HepG2 (cell line): Measurements from ENCODE around the gene GADD45A. TPM values are rescaled to one million over a fixed set of nuclear protein-coding genes. Genes with fewer than 3 reads are reported as not detected.

Experiments used
- BHLHE40 ChIP-seq: IDR thresholded peaks from 2 replicates; pipeline ENCODE4 v1.6.1; 2011; ENCODE audit warnings: low read length, improper control_type of control experiment
- FOXK2 ChIP-seq: fragments of 450-650 bp; IDR thresholded peaks from 2 replicates; pipeline ENCODE4 v1.6.1; 2016
- HNF4G ChIP-seq, 2 experiments: sonication (generic) in 1 of 2; formaldehyde crosslinking in 1 of 2; IDR thresholded peaks; 2 replicates each; pipeline versions ENCODE4 v1.4.0 to v1.6.1; 2011 to 2020; ENCODE audit warnings: borderline replicate concordance in 2 of 2, low read depth in 2 of 2, mild to moderate bottlenecking in 2 of 2, low read length in 1 of 2, missing genetic modification reagents in 1 of 2, moderate library complexity in 1 of 2
- IKZF4 ChIP-seq: sonication (generic); formaldehyde crosslinking; IDR thresholded peaks from 2 replicates; pipeline ENCODE4 v1.5.1; 2020; ENCODE audit warnings: borderline replicate concordance, mild to moderate bottlenecking, low read depth, missing genetic modification reagents; ENCODE audit errors: not compliant biosample characterization
- RAD51 ChIP-seq: fragments of 450-650 bp; IDR thresholded peaks from 2 replicates; pipeline ENCODE4 v1.6.1; 2016; ENCODE audit warnings: borderline replicate concordance
- SSRP1 ChIP-seq: IDR thresholded peaks from 2 replicates; pipeline ENCODE4 v1.6.1; 2016; ENCODE audit warnings: control low read depth
- TP53 ChIP-seq: sonication (generic); formaldehyde crosslinking; conservative IDR thresholded peaks from 2 replicates; pipeline ENCODE4 v1.4.0; 2020; ENCODE audit warnings: missing genetic modification reagents
- ZBTB3 ChIP-seq: sonication (generic); formaldehyde crosslinking; IDR thresholded peaks from 2 replicates; pipeline ENCODE4 v1.4.0; 2020; ENCODE audit warnings: low read depth, mild to moderate bottlenecking, moderate library complexity, missing genetic modification reagents, borderline replicate concordance
- ZNF589 ChIP-seq: sonication (generic); formaldehyde crosslinking; conservative IDR thresholded peaks from 2 replicates; pipeline ENCODE4 v1.8.0; 2022; ENCODE audit warnings: mild to moderate bottlenecking, moderate library complexity, missing genetic modification reagents
- ZNF775 ChIP-seq: sonication (generic); formaldehyde crosslinking; IDR thresholded peaks from 2 replicates; pipeline ENCODE4 v1.4.0; 2020; ENCODE audit warnings: missing genetic modification reagents, mild to moderate bottlenecking, moderate library complexity, borderline replicate concordance
- polyA plus RNA-seq, 8 experiments: library from polyadenylated mRNA; depleted of rRNA in 3 of 8; stranded (reverse) in 7 of 8; unstranded in 1 of 8; fragments of >200 nt; fragmentation: Illumina TruSeq in 4 of 8; extraction: Trizol in 4 of 8; gene quantifications; 2 replicates each; pipeline versions ENCODE4 v1.2.1 to v1.2.3, GENCODE V29; 2011 to 2016; ENCODE audit warnings: low read depth in 4 of 8, missing spikeins in 1 of 8, mixed read lengths in 1 of 8; ENCODE audit not compliant: insufficient read depth in 1 of 8
- total RNA-seq, 5 experiments: library from RNA; depleted of rRNA; stranded (reverse); fragments of >200 nt; fragmentation: Illumina TruSeq; extraction: Trizol; gene quantifications; 2 replicates each; pipeline ENCODE4 v1.2.3, GENCODE V29; 2016; ENCODE audit warnings: low read depth in 1 of 5
- TF ChIP-seq, protein P1 (sequence below): sonication (generic); formaldehyde crosslinking; IDR thresholded peaks from 2 replicates; pipeline ENCODE4 v1.5.1; 2020; ENCODE audit warnings: missing genetic modification reagents, mild to moderate bottlenecking, borderline replicate concordance
- TF ChIP-seq, protein P2 (sequence below): sonication (generic); formaldehyde crosslinking; IDR thresholded peaks from 2 replicates; pipeline ENCODE4 v1.5.1; 2020; ENCODE audit warnings: mild to moderate bottlenecking, missing genetic modification reagents, moderate library complexity
- TF ChIP-seq, protein P3 (sequence below): sonication (generic); formaldehyde crosslinking; conservative IDR thresholded peaks from 2 replicates; pipeline ENCODE4 v1.8.0; 2022; ENCODE audit warnings: low read depth, missing genetic modification reagents
- TF ChIP-seq, protein P4 (sequence below): IDR thresholded peaks from 2 replicates; pipeline ENCODE4 v1.6.1; 2016; ENCODE audit warnings: missing compliant biosample characterization, missing genetic modification reagents, borderline replicate concordance

Gene GADD45A
- total and polyA plus RNA-seq, 2 of the 13 experiments (the other 11 are each of a cell fraction or from before 2014, with no cell fraction given): 33.2 to 46.2 TPM

DNA sequence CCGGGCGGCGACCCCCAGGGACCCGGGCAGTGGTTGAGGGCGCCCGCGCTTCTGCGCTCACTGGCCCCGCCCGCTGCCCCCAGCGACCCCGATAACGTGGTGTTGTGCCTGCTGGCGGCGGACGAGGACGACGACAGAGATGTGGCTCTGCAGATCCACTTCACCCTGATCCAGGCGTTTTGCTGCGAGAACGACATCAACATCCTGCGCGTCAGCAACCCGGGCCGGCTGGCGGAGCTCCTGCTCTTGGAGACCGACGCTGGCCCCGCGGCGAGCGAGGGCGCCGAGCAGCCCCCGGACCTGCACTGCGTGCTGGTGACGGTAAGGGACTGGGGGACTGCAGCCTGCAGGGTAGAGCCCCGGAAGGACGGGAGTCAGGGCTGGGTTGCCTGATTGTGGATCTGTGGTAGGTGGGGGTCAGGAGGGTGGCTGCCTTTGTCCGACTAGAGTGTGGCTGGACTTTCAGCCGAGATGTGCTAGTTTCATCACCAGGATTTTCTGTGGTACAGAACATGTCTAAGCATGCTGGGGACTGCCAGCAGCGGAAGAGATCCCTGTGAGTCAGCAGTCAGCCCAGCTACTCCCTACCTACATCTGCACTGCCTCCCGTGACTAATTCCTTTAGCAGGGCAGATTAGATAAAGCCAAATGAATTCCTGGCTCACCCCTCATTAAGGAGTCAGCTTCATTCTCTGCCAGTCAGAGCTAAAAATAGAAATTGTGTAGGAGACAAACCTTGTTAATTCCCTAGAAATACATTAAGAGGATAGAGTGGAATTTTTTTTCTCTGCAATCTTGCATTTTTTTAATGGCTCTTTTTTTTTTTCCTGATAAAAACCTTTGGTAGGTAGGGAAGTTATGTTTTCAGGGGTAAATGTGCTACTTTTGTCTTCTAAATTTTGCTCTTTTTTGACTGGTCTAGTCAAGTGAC, 1.5 kb downstream of the GADD45A start (continued):
- TF ChIP-seq IKZF4 (CRISPR knock-in tag) (no peak), FOXK2 (no peak), RAD51 (no peak), ZNF589 (CRISPR knock-in tag) (no peak), SSRP1 (CRISPR knock-in tag) (no peak; the same call in 1 of the 2 replicates), TP53 (peak; percentile 99), ZBTB3 (no peak), ZNF775 (CRISPR knock-in tag) (no peak), HNF4G (IDR thresholded peaks at IDR 0.05; ENCODE audit: borderline replicate concordance, low read depth, low read length) (peak; percentile 66; the same call in 1 of the 2 replicates), HNF4G (CRISPR knock-in tag; IDR thresholded peaks at IDR 0.05; ENCODE audit: borderline replicate concordance, low read depth) (no peak; the same call in 1 of the 2 replicates), BHLHE40 (no peak)
- TF ChIP-seq, protein P1, sequence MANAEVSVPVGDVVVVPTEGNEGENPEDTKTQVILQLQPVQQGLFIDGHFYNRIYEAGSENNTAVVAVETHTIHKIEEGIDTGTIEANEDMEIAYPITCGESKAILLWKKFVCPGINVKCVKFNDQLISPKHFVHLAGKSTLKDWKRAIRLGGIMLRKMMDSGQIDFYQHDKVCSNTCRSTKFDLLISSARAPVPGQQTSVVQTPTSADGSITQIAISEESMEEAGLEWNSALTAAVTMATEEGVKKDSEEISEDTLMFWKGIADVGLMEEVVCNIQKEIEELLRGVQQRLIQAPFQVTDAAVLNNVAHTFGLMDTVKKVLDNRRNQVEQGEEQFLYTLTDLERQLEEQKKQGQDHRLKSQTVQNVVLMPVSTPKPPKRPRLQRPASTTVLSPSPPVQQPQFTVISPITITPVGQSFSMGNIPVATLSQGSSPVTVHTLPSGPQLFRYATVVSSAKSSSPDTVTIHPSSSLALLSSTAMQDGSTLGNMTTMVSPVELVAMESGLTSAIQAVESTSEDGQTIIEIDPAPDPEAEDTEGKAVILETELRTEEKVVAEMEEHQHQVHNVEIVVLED (CRISPR knock-in tag): peak; percentile 20; the same call in 1 of the 2 replicates
- TF ChIP-seq, protein P2, sequence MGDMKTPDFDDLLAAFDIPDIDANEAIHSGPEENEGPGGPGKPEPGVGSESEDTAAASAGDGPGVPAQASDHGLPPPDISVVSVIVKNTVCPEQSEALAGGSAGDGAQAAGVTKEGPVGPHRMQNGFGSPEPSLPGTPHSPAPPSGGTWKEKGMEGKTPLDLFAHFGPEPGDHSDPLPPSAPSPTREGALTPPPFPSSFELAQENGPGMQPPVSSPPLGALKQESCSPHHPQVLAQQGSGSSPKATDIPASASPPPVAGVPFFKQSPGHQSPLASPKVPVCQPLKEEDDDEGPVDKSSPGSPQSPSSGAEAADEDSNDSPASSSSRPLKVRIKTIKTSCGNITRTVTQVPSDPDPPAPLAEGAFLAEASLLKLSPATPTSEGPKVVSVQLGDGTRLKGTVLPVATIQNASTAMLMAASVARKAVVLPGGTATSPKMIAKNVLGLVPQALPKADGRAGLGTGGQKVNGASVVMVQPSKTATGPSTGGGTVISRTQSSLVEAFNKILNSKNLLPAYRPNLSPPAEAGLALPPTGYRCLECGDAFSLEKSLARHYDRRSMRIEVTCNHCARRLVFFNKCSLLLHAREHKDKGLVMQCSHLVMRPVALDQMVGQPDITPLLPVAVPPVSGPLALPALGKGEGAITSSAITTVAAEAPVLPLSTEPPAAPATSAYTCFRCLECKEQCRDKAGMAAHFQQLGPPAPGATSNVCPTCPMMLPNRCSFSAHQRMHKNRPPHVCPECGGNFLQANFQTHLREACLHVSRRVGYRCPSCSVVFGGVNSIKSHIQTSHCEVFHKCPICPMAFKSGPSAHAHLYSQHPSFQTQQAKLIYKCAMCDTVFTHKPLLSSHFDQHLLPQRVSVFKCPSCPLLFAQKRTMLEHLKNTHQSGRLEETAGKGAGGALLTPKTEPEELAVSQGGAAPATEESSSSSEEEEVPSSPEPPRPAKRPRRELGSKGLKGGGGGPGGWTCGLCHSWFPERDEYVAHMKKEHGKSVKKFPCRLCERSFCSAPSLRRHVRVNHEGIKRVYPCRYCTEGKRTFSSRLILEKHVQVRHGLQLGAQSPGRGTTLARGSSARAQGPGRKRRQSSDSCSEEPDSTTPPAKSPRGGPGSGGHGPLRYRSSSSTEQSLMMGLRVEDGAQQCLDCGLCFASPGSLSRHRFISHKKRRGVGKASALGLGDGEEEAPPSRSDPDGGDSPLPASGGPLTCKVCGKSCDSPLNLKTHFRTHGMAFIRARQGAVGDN (CRISPR knock-in tag): peak; percentile 95
- TF ChIP-seq, protein P3, sequence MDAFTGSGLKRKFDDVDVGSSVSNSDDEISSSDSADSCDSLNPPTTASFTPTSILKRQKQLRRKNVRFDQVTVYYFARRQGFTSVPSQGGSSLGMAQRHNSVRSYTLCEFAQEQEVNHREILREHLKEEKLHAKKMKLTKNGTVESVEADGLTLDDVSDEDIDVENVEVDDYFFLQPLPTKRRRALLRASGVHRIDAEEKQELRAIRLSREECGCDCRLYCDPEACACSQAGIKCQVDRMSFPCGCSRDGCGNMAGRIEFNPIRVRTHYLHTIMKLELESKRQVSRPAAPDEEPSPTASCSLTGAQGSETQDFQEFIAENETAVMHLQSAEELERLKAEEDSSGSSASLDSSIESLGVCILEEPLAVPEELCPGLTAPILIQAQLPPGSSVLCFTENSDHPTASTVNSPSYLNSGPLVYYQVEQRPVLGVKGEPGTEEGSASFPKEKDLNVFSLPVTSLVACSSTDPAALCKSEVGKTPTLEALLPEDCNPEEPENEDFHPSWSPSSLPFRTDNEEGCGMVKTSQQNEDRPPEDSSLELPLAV (CRISPR knock-in tag): no peak
- TF ChIP-seq, protein P4, sequence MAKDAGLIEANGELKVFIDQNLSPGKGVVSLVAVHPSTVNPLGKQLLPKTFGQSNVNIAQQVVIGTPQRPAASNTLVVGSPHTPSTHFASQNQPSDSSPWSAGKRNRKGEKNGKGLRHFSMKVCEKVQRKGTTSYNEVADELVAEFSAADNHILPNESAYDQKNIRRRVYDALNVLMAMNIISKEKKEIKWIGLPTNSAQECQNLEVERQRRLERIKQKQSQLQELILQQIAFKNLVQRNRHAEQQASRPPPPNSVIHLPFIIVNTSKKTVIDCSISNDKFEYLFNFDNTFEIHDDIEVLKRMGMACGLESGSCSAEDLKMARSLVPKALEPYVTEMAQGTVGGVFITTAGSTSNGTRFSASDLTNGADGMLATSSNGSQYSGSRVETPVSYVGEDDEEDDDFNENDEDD: 0 out of 2 replicates have a peak, but pooled peaks have one; percentile 41
